Left ventricle myocardium inferior (tissue), 1 donor: Measurements from ENCODE around the gene SSPN. TPM values are rescaled to one million over a fixed set of nuclear protein-coding genes. Genes with fewer than 3 reads are reported as not detected.
A peak's percentile ranks its signal among the peaks of the same experiment; 100 is the strongest.

Source experiments
- DNase-seq: peaks from one replicate; pipeline ENCODE4 v3.0.0-alpha.2; 2020
- H3K27ac ChIP-seq: fragments of 200-600 bp; replicated peaks from 2 replicates; pipeline ENCODE4 v1.8.0; 2021
- H3K27me3 ChIP-seq: fragments of 200-600 bp; 2 replicates; pipeline ENCODE4 v1.8.0; 2021; ENCODE audit warnings: low read depth
- H3K36me3 ChIP-seq: fragments of 200-600 bp; 2 replicates; pipeline ENCODE4 v1.8.0; 2021
- H3K4me1 ChIP-seq: fragments of 200-600 bp; 2 replicates; pipeline ENCODE4 v1.8.0; 2021
- H3K4me3 ChIP-seq: fragments of 200-600 bp; 2 replicates; pipeline ENCODE4 v1.8.0; 2021; ENCODE audit warnings: mild to moderate bottlenecking, moderate library complexity
- H3K9me3 ChIP-seq: fragments of 200-600 bp; replicated peaks from 2 replicates; pipeline ENCODE4 v1.8.0; 2021
- CTCF ChIP-seq: fragments of 200-600 bp; IDR thresholded peaks from 2 replicates; pipeline ENCODE4 v1.8.0; 2021; ENCODE audit warnings: antibody characterized with exemption, mild to moderate bottlenecking, borderline replicate concordance
- intact Hi-C: fragments of 100-400 bp; cut with micrococcal nuclease; formaldehyde crosslinking; loops from one replicate; pipeline ENCODE4 v1.11.0; 2022
- total RNA-seq: library from RNA; stranded (reverse); fragmentation: NEBNext Ultra II Directional; extraction: Animal tissue kit (Norgen Biotek cat#: 25700); gene quantifications from one replicate; pipeline ENCODE4 v1.2.1, GENCODE V29; 2021
- donor health status: DM: no; HTN: yes; CAD: no; lungs with severe emphysema.

SSPN gene
- total RNA-seq, 1 donor from 2014 or later, result 67.4 TPM

- peaks cover 8% of the 10 kb centered on the region for H3K9me3 ChIP-seq
- H3K27ac ChIP-seq, result no peak overlapping the region
- TF ChIP-seq CTCF, result no peak
- DNase-seq, result no peak
- H3K4me3 ChIP-seq, result no peak overlapping the region
- H3K36me3 ChIP-seq, result no peaks in the 10 kb centered on the region
- intact Hi-C loops, result no loop called here
- peaks cover 17% of the 10 kb centered on the region for H3K4me1 ChIP-seq
- H3K27me3 ChIP-seq, result no peaks in the 10 kb centered on the region
Measured at GRCh38 chr12:26283046-26283445, 87.7 kb downstream of the SSPN start.

DNA sequence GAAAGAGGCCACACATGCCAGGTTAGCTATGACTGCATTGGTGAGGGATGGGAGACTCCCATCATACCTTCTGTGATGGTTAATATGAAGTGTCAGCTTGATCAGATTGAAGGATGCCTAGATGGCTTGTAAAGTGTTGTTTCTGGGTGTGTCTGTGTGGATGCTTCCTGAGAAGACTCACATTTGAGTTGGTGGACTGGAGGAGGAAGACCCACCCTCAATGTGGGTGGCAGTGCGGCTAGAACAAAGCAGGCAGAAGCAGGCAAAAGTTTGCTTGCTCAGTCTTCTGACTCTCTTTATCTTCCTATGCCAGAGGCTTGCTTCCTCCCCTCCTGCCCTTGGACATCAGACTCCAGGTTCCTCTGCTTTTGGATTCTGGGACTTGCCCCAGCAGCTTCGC lies 88.2 kb downstream of the SSPN start:
- H3K4me1 ChIP-seq, result peaks cover 19% of the 10 kb centered on the region
- no peak overlapping the region for H3K4me3 ChIP-seq
- DNase-seq, result no peak
- H3K27me3 ChIP-seq, result no peaks in the 10 kb centered on the region
- H3K27ac ChIP-seq, result no peak overlapping the region
- H3K36me3 ChIP-seq, result no peaks in the 10 kb centered on the region
- peaks cover 8% of the 10 kb centered on the region for H3K9me3 ChIP-seq
- intact Hi-C loops, result no loop called here
- TF ChIP-seq CTCF, result no peak

DNA sequence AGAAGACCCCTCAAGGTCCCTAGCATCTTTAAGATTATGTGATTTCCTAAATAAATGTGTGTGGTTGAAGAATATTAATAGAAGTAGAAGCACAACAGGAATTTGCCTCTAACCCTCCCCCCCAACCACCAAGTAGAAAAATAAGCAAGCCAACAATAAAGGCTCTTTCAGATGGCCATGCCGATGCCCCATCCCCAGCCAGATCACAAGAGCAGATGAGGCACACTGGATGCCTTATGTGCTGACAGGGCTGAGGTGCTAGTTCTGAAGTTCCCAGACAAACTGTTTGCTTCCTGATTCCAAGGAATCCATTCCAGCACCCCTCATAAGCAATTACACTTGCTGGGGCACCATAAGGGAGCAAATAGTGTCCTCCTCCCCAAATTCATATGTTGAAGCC lies 90.0 kb downstream of the SSPN start:
- no peaks in the 10 kb centered on the region for H3K36me3 ChIP-seq
- H3K4me1 ChIP-seq, result peaks cover 19% of the 10 kb centered on the region
- H3K27me3 ChIP-seq, result no peaks in the 10 kb centered on the region
- H3K4me3 ChIP-seq, result no peak overlapping the region
- peaks cover 8% of the 10 kb centered on the region for H3K9me3 ChIP-seq
- DNase-seq, result no peak
- no peak overlapping the region for H3K27ac ChIP-seq
- no peak for TF ChIP-seq CTCF
- intact Hi-C loops, result no loop called here

DNA sequence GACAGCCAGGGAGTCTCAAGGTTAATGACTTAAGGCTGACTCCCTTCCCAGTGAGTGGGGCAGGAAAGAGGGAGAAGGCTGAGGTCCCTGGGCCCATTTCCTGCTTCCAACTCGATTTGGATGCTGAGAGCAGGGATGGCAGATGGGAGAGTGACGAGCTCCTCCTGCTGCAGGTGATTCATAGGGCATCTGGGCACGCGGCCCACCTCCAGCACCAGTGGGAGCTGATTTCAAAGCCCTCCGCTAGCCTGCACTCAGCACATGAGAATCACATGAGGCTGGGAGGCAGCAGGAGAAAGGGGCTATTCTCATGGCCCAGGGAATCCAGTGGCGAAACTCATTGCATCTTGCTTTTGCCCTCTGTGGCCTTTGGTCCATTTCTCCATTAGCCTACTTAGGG lies 90.8 kb downstream of the SSPN start:
- H3K4me1 ChIP-seq, result peaks cover 16% of the 10 kb centered on the region
- H3K9me3 ChIP-seq, result peaks cover 8% of the 10 kb centered on the region
- H3K27ac ChIP-seq, result no peak overlapping the region
- no peak for DNase-seq
- intact Hi-C loops, result no loop called here
- no peak overlapping the region for H3K4me3 ChIP-seq
- no peak for TF ChIP-seq CTCF
- H3K27me3 ChIP-seq, result no peaks in the 10 kb centered on the region
- H3K36me3 ChIP-seq, result no peaks in the 10 kb centered on the region

DNA sequence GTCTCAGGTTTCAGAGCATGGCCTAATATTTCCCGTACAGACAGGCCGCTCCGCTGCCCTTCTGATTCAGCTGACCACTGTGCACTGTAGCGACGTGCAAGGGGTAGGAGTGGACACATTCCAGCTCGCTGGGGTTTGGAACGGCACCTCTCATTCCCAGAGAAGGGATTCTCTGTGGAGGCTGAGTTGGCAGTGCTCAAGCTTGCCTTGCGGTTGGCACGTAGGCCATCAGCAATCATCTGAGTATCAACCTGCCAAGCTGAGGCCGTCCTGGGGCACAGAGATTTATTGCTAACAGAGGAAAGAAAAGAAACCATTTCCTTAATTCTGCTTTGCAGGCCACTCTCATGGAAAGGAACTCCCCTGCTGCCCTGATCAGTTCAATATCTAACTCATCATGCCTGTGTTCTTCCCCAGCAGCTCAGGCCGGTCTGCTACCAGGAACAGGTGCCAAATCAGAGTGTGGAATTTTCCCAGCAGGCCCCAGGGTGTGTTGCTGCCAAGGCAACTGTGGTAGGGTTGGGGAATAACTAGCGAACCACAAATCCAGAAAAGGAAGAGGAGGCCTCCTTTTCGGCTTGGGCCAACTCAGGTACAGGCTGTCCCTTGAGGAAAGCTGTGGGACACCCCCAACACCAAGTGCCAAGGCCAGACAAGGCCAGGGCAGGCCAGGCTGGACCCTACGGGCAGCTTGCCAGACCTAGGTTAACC lies 92.5 kb downstream of the SSPN start:
- no peaks in the 10 kb centered on the region for H3K36me3 ChIP-seq
- DNase-seq, result peak; percentile 32
- H3K27me3 ChIP-seq, result no peaks in the 10 kb centered on the region
- TF ChIP-seq CTCF, result no peak
- peak overlapping the region; percentile 55 for H3K27ac ChIP-seq
- no peak overlapping the region for H3K4me3 ChIP-seq
- H3K9me3 ChIP-seq, result peaks cover 8% of the 10 kb centered on the region
- peaks cover 11% of the 10 kb centered on the region for H3K4me1 ChIP-seq
- intact Hi-C loops, result no loop called here
